H1 (cell line): ENCODE measurements around the gene ARMC12. TPM values are rescaled to one million over a fixed set of nuclear protein-coding genes. Genes with fewer than 3 reads are reported as not detected.
"Not testable (repeated sequence)": the region's sequence is repeated elsewhere in the genome, so short reads cannot be mapped to it uniquely, and the experiment has no call there.

Experiments used
- CTCF ChIA-PET: fragments of 300-600 bp; sonication (Branson Sonifier 250); formaldehyde crosslinking; loops from one replicate; lab custom pipeline; 2021; ENCODE audit not compliant: partially characterized antibody; lab: Charles Lee
- POLR2A ChIA-PET: fragments of 300-600 bp; sonication (Branson Sonifier 250); formaldehyde crosslinking; loops from one replicate; lab custom pipeline; 2021; ENCODE audit warnings: inconsistent platforms; ENCODE audit not compliant: partially characterized antibody; lab: Charles Lee
- DNase-seq, 2 experiments: peaks; one replicate each; pipeline versions ENCODE4 v3.0.0 to v3.0.0-alpha.2; 2010 to 2022; ENCODE audit warnings: low spot score in 2 of 2, low read depth in 1 of 2, mixed read lengths in 1 of 2
- FAIRE-seq: peaks from 2 replicates; lab custom pipeline; 2011; peaks lifted over from hg19 to GRCh38; lab: Jason Lieb, UNC
- H2AFZ ChIP-seq: 2 replicates; pipeline ENCODE4 v1.8.1; 2012; ENCODE audit warnings: low read length, inconsistent platforms
- H2AK5ac ChIP-seq: 2 replicates; pipeline ENCODE4 v1.6.1; 2013; ENCODE audit warnings: low read depth, low read length
- H2BK120ac ChIP-seq: replicated peaks from 2 replicates; pipeline ENCODE3; 2013; ENCODE audit warnings: low read depth, low read length, inconsistent platforms
- H2BK12ac ChIP-seq: 2 replicates; pipeline ENCODE4 v1.6.1; 2013; ENCODE audit warnings: low read depth, low read length
- H2BK15ac ChIP-seq: 2 replicates; pipeline ENCODE4 v1.6.1; 2013; ENCODE audit warnings: low read length
- H2BK20ac ChIP-seq: 2 replicates; pipeline ENCODE4 v1.6.1; 2013; ENCODE audit warnings: low read length
- H2BK5ac ChIP-seq: 2 replicates; pipeline ENCODE4 v1.6.1; 2013; ENCODE audit warnings: low read depth, low read length
- H3K14ac ChIP-seq: 2 replicates; pipeline ENCODE4 v1.6.1; 2013; ENCODE audit warnings: inconsistent platforms; ENCODE audit not compliant: insufficient read length
- H3K18ac ChIP-seq: 2 replicates; pipeline ENCODE4 v1.6.1; 2013; ENCODE audit warnings: low read length; ENCODE audit errors: extremely low read depth
- H3K23ac ChIP-seq: 2 replicates; pipeline ENCODE4 v1.6.1; 2013; ENCODE audit warnings: inconsistent platforms; ENCODE audit not compliant: insufficient read length
- H3K23me2 ChIP-seq: 2 replicates; pipeline ENCODE4 v1.6.1; 2013; ENCODE audit warnings: low read depth, low read length
- H3K27ac ChIP-seq: 2 replicates; pipeline ENCODE4 v1.6.1; 2011; ENCODE audit warnings: low read depth, low read length, inconsistent platforms
- H3K27me3 ChIP-seq, 4 experiments: replicated peaks in 1 of 4; 1 replicate in 1 of 4; 2 replicates in 3 of 4; pipeline versions ENCODE4 v1.6.1 to v1.8.1; 2011 to 2013; ENCODE audit warnings: low read length in 3 of 4, mild to moderate bottlenecking in 3 of 4, inconsistent platforms in 2 of 4, mixed read lengths in 2 of 4, moderate library complexity in 1 of 4; ENCODE audit not compliant: control insufficient read depth in 3 of 4, insufficient read depth in 3 of 4; ENCODE audit errors: extremely low read depth in 1 of 4
- H3K36me3 ChIP-seq, 4 experiments: 2 replicates each; pipeline versions ENCODE4 v1.6.1 to v1.8.1; 2011 to 2013; ENCODE audit warnings: mild to moderate bottlenecking in 4 of 4, low read length in 3 of 4, moderate library complexity in 2 of 4, control low read depth in 1 of 4, inconsistent platforms in 1 of 4; ENCODE audit not compliant: insufficient read depth in 4 of 4, control insufficient read depth in 2 of 4
- H3K4ac ChIP-seq: replicated peaks from 2 replicates; pipeline ENCODE3; 2013; ENCODE audit warnings: low read length, low read depth, mixed read lengths, inconsistent platforms; ENCODE audit not compliant: insufficient read length
- H3K4me1 ChIP-seq, 4 experiments: replicated peaks in 1 of 4; 1 replicate in 1 of 4; 2 replicates in 3 of 4; pipeline versions ENCODE4 v1.6.1 to v1.8.1; 2011 to 2013; ENCODE audit warnings: low read length in 3 of 4, inconsistent platforms in 2 of 4, mixed read lengths in 1 of 4; ENCODE audit not compliant: insufficient read depth in 4 of 4, control insufficient read depth in 3 of 4
- H3K4me2 ChIP-seq, 2 experiments: 2 replicates each; pipeline versions ENCODE4 v1.6.1 to v1.8.1; 2011 to 2013; ENCODE audit warnings: low read depth in 2 of 2, low read length in 2 of 2, control low read depth in 1 of 2, inconsistent platforms in 1 of 2, mild to moderate bottlenecking in 1 of 2; ENCODE audit not compliant: insufficient read depth in 1 of 2
- H3K4me3 ChIP-seq, 4 experiments: fragments of 200-600, 300-600 bp in 1 of 4; sonication (generic), shearing (Covaris generic), sonication (Bioruptor Twin) in 1 of 4; 2 replicates each; pipeline versions ENCODE4 v1.5.1 to v1.8.1; 2011 to 2016; ENCODE audit warnings: low read length in 4 of 4, low read depth in 3 of 4, control low read depth in 2 of 4, inconsistent platforms in 2 of 4, mild to moderate bottlenecking in 2 of 4, mixed read lengths in 1 of 4, moderate library complexity in 1 of 4; ENCODE audit not compliant: insufficient read depth in 2 of 4; ENCODE audit errors: extremely low read depth in 1 of 4
- H3K56ac ChIP-seq: replicated peaks from 2 replicates; pipeline ENCODE3; 2013; ENCODE audit warnings: low read depth, mild to moderate bottlenecking, mixed read lengths, low read length, inconsistent platforms; ENCODE audit not compliant: insufficient read length
- H3K79me1 ChIP-seq: 2 replicates; pipeline ENCODE4 v1.6.1; 2013; ENCODE audit warnings: low read depth, low read length, control low read depth
- H3K79me2 ChIP-seq, 2 experiments: 2 replicates each; pipeline versions ENCODE4 v1.6.1 to v1.8.1; 2012 to 2013; ENCODE audit warnings: low read length in 2 of 2, mild to moderate bottlenecking in 2 of 2, inconsistent platforms in 1 of 2; ENCODE audit not compliant: insufficient read depth in 2 of 2, control insufficient read depth in 1 of 2
- H3K9ac ChIP-seq, 4 experiments: replicated peaks in 1 of 4; 1 replicate in 1 of 4; 2 replicates in 3 of 4; pipeline versions ENCODE4 v1.6.1 to v1.8.1; 2011 to 2013; ENCODE audit warnings: low read depth in 3 of 4, low read length in 3 of 4, control low read depth in 2 of 4, mild to moderate bottlenecking in 2 of 4, moderate library complexity in 2 of 4, inconsistent platforms in 1 of 4; ENCODE audit errors: extremely low read depth in 1 of 4
- H3K9me3 ChIP-seq, 2 experiments: 2 replicates each; pipeline versions ENCODE4 v1.6.1 to v1.8.1; 2012 to 2013; ENCODE audit warnings: mild to moderate bottlenecking in 2 of 2, moderate library complexity in 2 of 2, control low read depth in 1 of 2, inconsistent platforms in 1 of 2, low read depth in 1 of 2, low read length in 1 of 2, mixed read lengths in 1 of 2; ENCODE audit not compliant: insufficient read depth in 2 of 2
- H4K20me1 ChIP-seq, 2 experiments: replicated peaks in 1 of 2; 2 replicates each; pipeline versions ENCODE3 to v1.8.1; 2011 to 2013; ENCODE audit warnings: inconsistent platforms in 2 of 2, low read length in 2 of 2, mild to moderate bottlenecking in 1 of 2; ENCODE audit not compliant: insufficient read depth in 2 of 2, control insufficient read depth in 1 of 2
- H4K5ac ChIP-seq: 2 replicates; pipeline ENCODE4 v1.6.1; 2013; ENCODE audit warnings: low read length, low read depth, mixed read lengths, inconsistent platforms; ENCODE audit not compliant: insufficient read length
- H4K8ac ChIP-seq: 2 replicates; pipeline ENCODE4 v1.8.0; 2013; ENCODE audit warnings: mild to moderate bottlenecking, moderate library complexity, low read length, inconsistent platforms; ENCODE audit not compliant: insufficient read depth; ENCODE audit errors: extremely low read depth
- H4K91ac ChIP-seq: replicated peaks from 2 replicates; pipeline ENCODE3; 2013; ENCODE audit warnings: low read length, mixed read lengths, inconsistent platforms; ENCODE audit not compliant: insufficient read length
- WGBS, 2 experiments: shearing (Covaris generic) in 1 of 2; methylation state at CpG; one replicate each; pipeline versions ENCODE4 v1.1.6 to v1.1.7; 2013 to 2015; ENCODE audit warnings: low lambda C conversion rate in 2 of 2, mixed read lengths in 2 of 2, inconsistent platforms in 1 of 2, low coverage in 1 of 2, missing lambda C conversion rate in 1 of 2; ENCODE audit not compliant: insufficient replicate concordance in 2 of 2, insufficient coverage in 1 of 2, insufficient read length in 1 of 2; ENCODE audit errors: extremely low coverage in 1 of 2, missing lambda C conversion rate in 1 of 2; 5-methylcytosine and 5-hydroxymethylcytosine counted together
- polyA plus RNA-seq, 7 experiments: library from polyadenylated mRNA; depleted of rRNA in 3 of 7; stranded (reverse) in 5 of 7; unstranded in 2 of 7; fragments of >200 nt in 5 of 7; fragments of 200-250 nt in 2 of 7; gene quantifications; 1 replicate in 5 of 7; 2 replicates in 1 of 7; 4 replicates in 1 of 7; pipeline versions ENCODE4 v1.2.1 to v1.2.3, GENCODE V29; 2011 to 2013; ENCODE audit warnings: missing spikeins in 2 of 7, mixed read lengths in 2 of 7
- total RNA-seq: library from RNA; stranded (reverse); fragmentation: NEBNext Ultra II Directional; extraction: Animal tissue kit (Norgen Biotek cat#: 25700); gene quantifications from 2 replicates; pipeline ENCODE4 v1.2.1, GENCODE V29; 2021

Gene ARMC12
- total and polyA plus RNA-seq, 2 of the 8 experiments (the other 6 are each of a cell fraction or from before 2014, with no cell fraction given), result 0.86 to 3.7 TPM

DNA sequence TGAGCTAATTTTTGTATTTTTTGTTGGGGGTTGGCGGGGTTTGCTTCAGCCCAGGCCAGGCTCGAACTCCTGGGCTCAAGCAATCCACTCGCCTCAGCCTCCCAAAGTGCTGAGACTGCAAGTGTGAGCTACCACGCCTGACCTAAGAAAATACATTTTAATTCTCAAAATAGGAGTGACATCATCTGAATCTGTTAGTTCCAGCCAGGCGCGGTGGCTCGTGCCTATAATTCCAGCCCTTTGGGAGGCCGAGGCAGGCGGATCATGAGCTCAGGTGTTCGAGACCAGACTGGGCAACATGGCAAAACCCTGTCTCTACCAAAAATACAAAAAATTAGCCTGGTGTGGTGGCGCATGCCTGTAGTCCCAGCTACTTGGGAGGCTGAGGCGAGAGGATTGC is 2.5 kb upstream of the ARMC12 start:
- H3K56ac ChIP-seq, H4K8ac ChIP-seq, H3K27me3 ChIP-seq, H3K4ac ChIP-seq, H4K5ac ChIP-seq, H2BK20ac ChIP-seq, H3K27ac ChIP-seq, H3K4me3 ChIP-seq, H4K91ac ChIP-seq, H3K79me2 ChIP-seq, H2BK12ac ChIP-seq, H4K20me1 ChIP-seq, H3K18ac ChIP-seq, H3K79me1 ChIP-seq, H3K23me2 ChIP-seq, H2BK5ac ChIP-seq, FAIRE-seq, H3K9me3 ChIP-seq, H3K14ac ChIP-seq, H3K9ac ChIP-seq, H2BK120ac ChIP-seq, H2BK15ac ChIP-seq, H2AFZ ChIP-seq, H3K23ac ChIP-seq, H3K36me3 ChIP-seq, DNase-seq, H3K4me2 ChIP-seq: not testable (repeated sequence)
- WGBS, 2 experiments, result 96% methylated on average over 11 of the region's 12 CpGs; no CpG with 5 or more reads in 1 of the 2 experiments
- POLR2A ChIA-PET, result interaction anchor here (1.1 to 2.4 kb wide), 6 partner anchors 10 to 265 kb away, joined by 3 to 6 read pairs (median 3); no protein-coding TSS in a partner anchor
- peaks cover 11 to 32% (median 16%) of the 10 kb centered on the region in 4 experiments for H3K4me1 ChIP-seq
- CTCF ChIA-PET, result interaction anchor here (0.5 to 7.2 kb wide), 18 partner anchors 9 to 215 kb away, joined by 3 to 84 read pairs (median 4); no protein-coding TSS in a partner anchor
- peak overlapping the region; percentile 43; the same call in 1 of the 2 replicates for H2AK5ac ChIP-seq
